ENCODE measurements around the gene RIN3. TPM values are rescaled to one million over a fixed set of nuclear protein-coding genes. Genes with fewer than 3 reads are reported as not detected.

Gene RIN3
- total RNA-seq, 2 donors from 2014 or later, result 19.1 to 19.9 TPM

DNA sequence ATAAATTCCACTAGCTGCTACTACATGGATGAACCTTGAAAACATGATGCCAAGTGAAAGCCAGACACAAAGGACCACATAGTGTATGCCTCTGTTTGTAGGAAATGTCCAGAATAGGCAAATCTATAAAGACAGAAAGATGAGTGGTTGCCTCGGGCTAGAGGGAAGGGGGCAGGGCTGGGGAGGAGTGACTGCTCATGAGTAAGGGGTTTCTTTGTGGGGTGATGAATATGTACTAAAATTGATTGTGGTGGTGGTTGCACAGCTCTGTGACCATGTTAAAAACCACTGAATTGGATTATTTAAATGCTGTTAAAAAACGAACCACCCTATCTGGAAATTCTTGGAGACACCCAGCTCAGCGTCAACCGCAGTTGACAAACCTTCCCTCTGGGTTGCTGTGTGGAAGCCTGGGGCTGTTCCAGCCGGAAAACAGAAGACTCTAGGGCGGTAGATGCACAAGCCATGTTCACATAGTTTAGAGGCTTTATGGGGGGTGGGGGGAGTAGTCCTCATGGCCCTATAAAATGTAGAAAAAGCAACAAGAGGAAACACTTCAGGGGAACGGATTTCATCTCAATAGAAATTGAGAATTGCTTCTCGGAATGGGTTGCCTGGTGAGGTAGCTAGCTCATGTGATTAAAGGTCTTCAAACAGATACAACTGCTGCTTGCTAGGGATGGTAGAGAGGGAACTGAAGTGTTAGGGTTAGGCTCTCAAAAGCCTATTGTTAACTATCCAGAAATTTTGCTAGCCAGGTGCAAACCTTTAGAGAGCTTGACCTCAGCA lies 29.4 kb downstream of the RIN3 start:
- ATAC-seq (no peak), DNase-seq (no peak)
- intact Hi-C loops (cut with DNase I), result no loop called here

GRCh38 chr14:92544051-92544720 lies 30.6 kb downstream of the RIN3 start:
- no peak for ATAC-seq
- intact Hi-C loops (cut with DNase I), result no loop called here
- no peak for DNase-seq

GRCh38 chr14:92546347-92547053 lies 32.9 kb downstream of the RIN3 start:
- DNase-seq (no peak), ATAC-seq (no peak)
- intact Hi-C loops (cut with DNase I), result no loop called here

DNA sequence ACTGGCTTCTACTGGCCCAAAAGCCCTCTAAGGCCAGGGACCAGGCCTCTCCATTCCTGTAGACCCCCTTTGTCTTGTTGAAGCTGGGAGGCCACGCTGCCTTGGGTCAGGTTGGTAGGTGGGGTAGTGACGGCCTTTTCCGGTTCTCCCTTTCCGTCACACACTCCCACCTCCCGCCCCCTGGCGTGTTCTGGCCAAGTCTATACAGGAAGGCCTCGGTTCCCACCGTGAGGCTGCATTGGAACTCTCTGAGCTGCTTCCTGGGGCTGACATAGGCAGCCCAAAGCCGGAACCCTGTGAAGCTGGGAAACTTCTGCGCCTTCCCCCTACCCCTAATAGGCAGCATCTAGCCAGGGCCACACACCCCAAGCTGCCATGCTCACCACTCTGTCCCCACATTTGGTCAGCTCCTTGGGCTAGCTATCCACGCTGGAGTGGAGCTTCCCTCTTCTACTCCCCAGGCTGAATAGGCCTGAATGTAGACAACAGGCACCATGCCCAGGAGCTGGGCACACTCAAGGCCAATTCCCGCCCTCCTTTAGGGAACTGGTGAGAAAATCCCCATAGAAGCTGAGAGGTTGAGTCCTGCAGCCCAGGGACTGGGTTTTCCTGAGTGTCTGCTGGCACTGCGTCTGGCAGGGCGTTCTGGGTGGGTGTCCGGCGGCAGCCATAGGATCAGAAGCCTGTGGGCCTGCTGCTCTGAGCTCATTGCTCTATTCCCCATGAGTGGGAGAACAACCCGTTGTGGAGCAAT lies 35.7 kb downstream of the RIN3 start:
- ATAC-seq (peak; percentile 55 to 60), DNase-seq (peak; percentile 47)
- intact Hi-C loops (cut with DNase I), result no loop called here

DNA sequence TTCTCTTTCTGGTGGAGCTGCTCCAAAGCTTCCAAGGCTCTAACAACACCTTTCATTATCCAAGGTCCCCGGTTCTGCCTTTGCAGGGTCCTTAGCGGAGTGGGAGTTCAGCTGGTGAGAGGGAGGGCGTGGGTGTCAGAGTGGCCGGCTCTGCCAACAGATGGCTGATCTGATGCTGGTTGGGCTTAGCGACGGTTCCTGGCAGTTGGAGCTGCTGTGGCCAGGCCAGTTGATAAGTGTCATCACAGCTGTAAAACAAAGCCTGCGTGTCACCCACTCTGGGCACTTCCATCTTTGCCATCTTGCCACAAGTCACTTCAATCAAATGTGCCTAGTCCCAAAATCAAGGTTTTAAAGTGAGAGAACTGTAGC lies 36.3 kb downstream of the RIN3 start:
- DNase-seq (peak; percentile 71), ATAC-seq (peak; percentile 88 to 89)
- intact Hi-C loops (cut with DNase I), result no loop called here

DNA sequence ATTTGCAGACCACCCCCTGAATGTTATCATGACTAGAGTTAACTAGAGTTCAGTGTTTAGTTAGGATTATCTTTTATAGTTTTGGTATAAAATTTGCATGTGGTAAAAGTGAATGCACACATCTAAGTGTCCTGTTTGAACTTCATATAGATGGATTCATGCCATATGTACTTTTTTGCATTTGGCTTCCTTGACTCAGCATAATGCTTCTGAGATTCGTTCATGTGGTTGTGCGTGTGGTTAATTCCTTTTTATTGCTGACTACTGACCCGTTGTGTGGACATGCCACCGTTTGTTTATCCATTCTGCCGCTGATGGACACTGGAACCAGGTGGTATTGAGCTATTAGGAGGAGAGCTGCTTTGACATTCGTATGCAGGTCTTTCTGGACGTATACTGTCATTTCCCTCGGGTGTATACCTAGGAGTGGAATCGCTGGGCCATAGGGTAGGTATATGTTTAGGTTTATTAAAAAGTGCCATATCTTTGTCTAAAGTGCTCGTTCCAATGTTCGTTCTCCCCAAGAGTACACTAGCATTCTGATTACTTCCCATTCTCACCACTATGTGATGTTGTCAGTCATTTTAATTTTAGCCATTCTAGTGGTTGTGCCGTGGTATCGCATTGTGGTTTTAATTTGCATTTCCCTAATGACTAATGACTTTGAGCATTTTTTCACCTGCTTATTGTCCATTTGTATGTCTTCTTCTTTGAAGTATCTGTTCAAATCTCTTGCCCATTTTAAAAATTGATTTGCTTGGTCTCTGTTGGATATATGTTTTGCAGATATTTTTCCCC lies 37.7 kb downstream of the RIN3 start:
- DNase-seq, result no peak
- intact Hi-C loops (cut with DNase I), result no loop called here
- no peak for ATAC-seq

DNA sequence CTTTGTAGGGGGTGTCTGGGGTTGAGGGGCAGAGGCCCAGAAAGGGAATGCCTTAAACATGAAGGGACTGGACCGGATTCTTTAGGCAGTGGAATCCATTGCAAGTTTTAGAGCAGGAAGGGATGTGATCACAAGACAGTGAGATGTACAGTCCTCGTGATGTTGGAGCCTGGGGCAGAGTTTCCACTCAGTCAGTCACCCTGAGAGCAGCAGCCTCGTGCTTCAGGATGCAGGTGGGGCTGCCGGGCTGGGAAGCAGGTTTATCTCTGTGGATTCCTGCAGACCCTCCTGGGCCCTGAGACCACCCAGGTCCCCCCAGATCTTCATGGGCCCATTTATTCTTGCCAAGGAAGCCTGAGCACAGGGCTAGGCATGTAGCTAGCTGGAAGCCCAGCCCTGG lies 38.5 kb downstream of the RIN3 start:
- intact Hi-C loops (cut with DNase I), result no loop called here
- no peak for ATAC-seq
- no peak for DNase-seq

- intact Hi-C loops (cut with DNase I), result no loop called here
- DNase-seq (no peak), ATAC-seq (no peak)
Measured at GRCh38 chr14:92553438-92553837, 39.9 kb downstream of the RIN3 start.

- intact Hi-C loops (cut with DNase I), result no loop called here
- ATAC-seq, result no peak
- no peak for DNase-seq
Measured at GRCh38 chr14:92555465-92556111, 42.0 kb downstream of the RIN3 start.

- DNase-seq (no peak), ATAC-seq (no peak)
- intact Hi-C loops (cut with DNase I), result no loop called here
Measured at GRCh38 chr14:92556255-92556741, 42.7 kb downstream of the RIN3 start.

- DNase-seq, result no peak
- ATAC-seq, result no peak
- intact Hi-C loops (cut with DNase I), result no loop called here
Measured at GRCh38 chr14:92556863-92557543, 43.4 kb downstream of the RIN3 start.

DNA sequence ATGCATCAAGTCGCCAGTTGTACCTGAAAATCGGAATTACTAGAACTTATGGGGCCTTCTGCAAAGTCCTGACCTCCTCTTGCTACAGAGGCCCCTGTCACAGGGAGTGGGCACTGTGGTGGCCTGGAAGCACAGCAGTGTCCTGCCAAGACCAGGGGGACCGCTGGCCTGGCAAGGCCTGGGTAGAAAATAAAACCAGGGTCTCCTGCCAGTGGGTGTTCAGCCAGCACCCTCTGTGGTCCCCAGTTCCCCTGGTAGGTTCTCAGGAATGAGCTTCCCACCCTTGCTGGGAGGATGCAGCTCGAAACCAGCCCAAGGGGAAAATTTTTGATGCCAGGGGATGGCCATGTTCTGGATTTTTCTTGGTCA lies 43.9 kb downstream of the RIN3 start:
- intact Hi-C loops (cut with DNase I), result no loop called here

GRCh38 chr14:92558319-92558718 lies 44.7 kb downstream of the RIN3 start:
- intact Hi-C loops (cut with DNase I), result no loop called here
- DNase-seq (no peak), ATAC-seq (no peak)

More for the DNA sequence above, 43.9 kb downstream of the RIN3 start:
- ATAC-seq (no peak), DNase-seq (no peak)

GRCh38 chr14:92559486-92559885 lies 45.9 kb downstream of the RIN3 start:
- no peak for ATAC-seq
- intact Hi-C loops (cut with DNase I), result no loop called here

DNA sequence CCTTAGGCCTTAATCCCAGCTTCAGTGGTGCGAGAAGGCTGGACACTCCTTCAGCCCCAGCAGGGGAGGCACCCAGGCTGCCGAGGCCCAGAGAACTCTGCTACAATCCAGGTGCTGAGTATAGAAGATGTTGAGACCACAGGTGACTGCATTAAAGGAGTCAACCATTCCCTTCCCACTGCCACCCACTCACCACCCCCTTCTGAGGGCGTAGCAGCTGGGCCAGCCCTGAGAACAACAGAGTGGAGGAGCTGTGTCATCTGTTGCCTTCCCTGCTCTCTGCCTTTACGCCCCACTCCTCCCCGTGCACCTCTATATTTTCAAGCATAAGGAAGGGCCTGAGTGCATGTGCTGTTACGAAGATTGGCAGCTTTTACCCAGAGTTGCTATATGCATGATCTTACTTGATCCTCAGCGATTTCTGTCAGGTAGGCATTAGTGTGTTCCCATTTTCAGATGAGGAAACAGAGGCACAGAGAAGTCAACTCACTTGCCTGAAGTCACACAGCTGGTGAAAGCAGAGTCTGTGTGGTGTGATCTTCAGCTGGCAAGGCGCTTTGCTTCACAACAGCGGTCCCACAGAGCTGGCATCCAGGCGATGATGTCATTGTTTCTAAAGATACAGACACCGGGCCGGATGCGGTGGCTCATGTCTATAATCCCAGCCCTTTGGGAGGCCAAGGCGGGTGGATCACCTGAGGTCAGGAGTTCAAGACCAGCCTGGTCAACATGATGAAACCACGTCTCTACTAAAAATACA lies 46.7 kb downstream of the RIN3 start:
- no peak for ATAC-seq
- intact Hi-C loops (cut with DNase I), result no loop called here
- DNase-seq, result no peak

More at GRCh38 chr14:92559486-92559885, 45.9 kb downstream of the RIN3 start:
- no peak for DNase-seq

DNA sequence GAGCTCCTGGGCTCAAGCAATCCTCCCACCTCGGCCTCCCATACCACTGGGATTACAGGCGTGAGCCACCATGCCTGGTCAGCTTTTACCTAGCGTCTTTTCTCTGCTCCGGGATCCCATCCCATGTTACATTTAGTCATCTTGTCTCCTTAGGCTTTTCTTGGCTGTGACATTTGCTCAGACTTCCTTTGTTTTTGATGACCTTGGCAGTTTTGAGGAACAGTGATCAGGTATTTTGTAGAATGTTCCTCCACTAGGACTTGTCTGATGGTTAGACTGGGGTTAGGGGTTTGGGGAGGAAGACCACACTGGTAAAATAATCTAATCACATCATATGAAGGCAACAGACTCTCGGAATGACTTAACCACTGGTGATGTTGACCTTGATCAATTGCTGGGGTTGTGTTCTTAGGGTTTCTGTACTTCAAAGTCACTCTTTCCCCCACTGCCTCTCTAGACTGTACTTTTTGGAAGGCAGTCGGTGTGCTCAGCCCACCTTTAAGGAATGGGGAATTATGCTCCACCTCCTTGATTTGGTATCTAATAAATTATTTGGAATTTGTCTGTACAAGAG lies 48.4 kb downstream of the RIN3 start:
- intact Hi-C loops (cut with DNase I), result no loop called here
- DNase-seq, result no peak
- no peak for ATAC-seq

DNA sequence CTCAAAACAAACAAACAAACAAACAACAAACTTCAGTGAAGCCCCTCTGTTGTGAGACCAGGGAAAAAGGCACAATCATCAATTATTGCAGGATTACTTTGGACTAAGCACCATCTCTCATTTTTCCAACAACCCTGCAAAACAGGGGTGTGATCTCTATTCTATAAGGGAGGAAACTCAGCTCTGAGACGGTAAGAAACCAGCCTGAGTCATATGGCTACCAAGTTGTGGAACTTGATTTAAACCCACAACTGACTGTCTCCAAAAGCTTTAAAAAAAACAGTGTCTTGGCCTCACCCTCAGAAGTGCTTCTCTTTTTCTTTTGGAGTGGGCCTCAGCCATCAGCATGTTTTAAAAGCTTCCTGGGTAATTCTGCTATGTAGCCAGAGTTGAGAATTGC lies 49.8 kb downstream of the RIN3 start:
- ATAC-seq (peak in 1 of 2 donors; percentile 57), DNase-seq (no peak)
- intact Hi-C loops (cut with DNase I), result no loop called here
